AG10803 (cell line): ENCODE results near the gene PUS1.
A peak's percentile ranks its signal among the peaks of the same experiment; 100 is the strongest.

Source experiments
- DNase-seq: peaks from one replicate; pipeline ENCODE4 v3.0.0; 2010; ENCODE audit warnings: low read depth
- H3K4me3 ChIP-seq: 2 replicates; pipeline ENCODE4 v1.5.1; 2011; ENCODE audit warnings: mild to moderate bottlenecking, low read length, control low read depth
- CTCF ChIP-seq: conservative IDR thresholded peaks from 2 replicates; pipeline ENCODE4 v1.5.1; 2011; ENCODE audit warnings: mild to moderate bottlenecking, low read length, control low read depth, inconsistent platforms

Gene PUS1

GRCh38 chr12:131893605-131894312, 35.3 kb upstream of the PUS1 start:
- DNase-seq = no peak
- no peak for TF ChIP-seq CTCF
- H3K4me3 ChIP-seq = 0 out of 2 replicates have a peak overlapping the region, but pooled peaks have one; percentile 17

- peak; percentile 78 for DNase-seq
- H3K4me3 ChIP-seq = peak within 1 kb of the TSS; percentile 79
- TF ChIP-seq CTCF = no peak
These were observed 34.7 kb upstream of the PUS1 start, which contains the start of gene ULK1 for GRCh38 chr12:131894313-131894860. Gene ULK1 (plus strand): TSS chr12:131894622. CDS start chr12:131895002, 380 bp downstream.

GRCh38 chr12:131894981-131895639, 34.0 kb upstream of the PUS1 start:
- H3K4me3 ChIP-seq = peak overlapping the region; percentile 79
- no peak for TF ChIP-seq CTCF
- DNase-seq = no peak

- no peak for DNase-seq
- no peak for TF ChIP-seq CTCF
- H3K4me3 ChIP-seq = peak overlapping the region; percentile 79
These were observed 33.4 kb upstream of the PUS1 start for GRCh38 chr12:131895640-131896079.

- peak; percentile 89 for DNase-seq
- H3K4me3 ChIP-seq = peak overlapping the region; percentile 79
- TF ChIP-seq CTCF = no peak
These were observed 32.8 kb upstream of the PUS1 start for GRCh38 chr12:131896080-131896810.

- no peak for DNase-seq
- no peak for TF ChIP-seq CTCF
- peak overlapping the region; percentile 79 for H3K4me3 ChIP-seq
These were observed 32.2 kb upstream of the PUS1 start for GRCh38 chr12:131896811-131897270.
